ENCODE results near the gene CABLES1.

CABLES1 gene

DNA sequence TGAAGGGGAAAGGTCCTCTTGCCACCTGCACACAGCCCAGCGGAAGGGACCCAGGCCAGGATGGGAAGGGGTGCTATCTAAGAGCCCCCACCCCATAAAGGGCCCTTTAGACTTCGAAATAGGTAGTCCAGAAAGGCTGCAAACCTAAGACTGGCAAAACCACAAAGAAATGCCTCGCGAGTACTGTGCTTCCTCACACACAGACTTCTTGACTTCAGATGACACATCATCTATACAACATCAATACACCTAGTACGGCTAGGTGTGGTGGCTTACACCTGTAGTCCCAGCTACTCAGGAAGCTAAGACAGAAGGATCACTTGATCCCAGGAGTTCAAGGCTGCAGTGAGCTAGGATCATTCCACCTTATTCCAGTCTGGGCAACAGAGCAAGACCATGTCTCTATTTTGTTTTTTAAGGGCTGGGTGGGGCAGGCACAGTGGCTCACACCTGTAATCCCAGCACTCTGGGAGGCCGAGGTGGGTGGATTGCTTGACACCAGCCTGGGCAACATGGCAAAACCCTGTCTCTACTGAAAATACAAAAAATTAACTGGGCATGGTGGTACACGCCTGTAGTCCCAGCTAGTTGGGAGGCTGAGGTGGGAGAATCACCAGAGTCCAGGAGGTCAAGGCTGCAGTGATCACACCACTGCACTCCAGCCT, 125.8 kb downstream of the CABLES1 start:
- no peak overlapping the region for H3K4me2 ChIP-seq (ENCODE audit: insufficient read depth, low read length, poor library complexity, severe bottlenecking)
- no peak overlapping the region for H3K23ac ChIP-seq (ENCODE audit: low read depth, low read length, poor library complexity)
- peak overlapping the region; percentile 20 for H2BK5ac ChIP-seq (ENCODE audit: low read length)
- H3K4ac ChIP-seq (ENCODE audit: low read length), result no peak overlapping the region
- H3K27ac ChIP-seq (replicated peaks; ENCODE audit: low read length), result no peak overlapping the region
- H3K79me1 ChIP-seq (ENCODE audit: low read depth, low read length), result no peaks in the 10 kb centered on the region
- no peak overlapping the region for H2BK15ac ChIP-seq (ENCODE audit: low read length)
- H3K9ac ChIP-seq (ENCODE audit: low read depth, low read length, poor library complexity), result peak overlapping the region; percentile 18
- H4K8ac ChIP-seq (ENCODE audit: low read depth, low read length), result no peak overlapping the region
- H3K36me3 ChIP-seq (replicated peaks in 1 of 2; ENCODE audit: control insufficient read depth in 2 of 2, insufficient read depth in 2 of 2, low read length in 2 of 2), result peaks cover 0 to 15% of the 10 kb centered on the region in 2 donors
- no peak overlapping the region for H2AK5ac ChIP-seq (ENCODE audit: low read depth, low read length)
- H3K9me3 ChIP-seq (replicated peaks in 1 of 2; ENCODE audit: control insufficient read depth in 2 of 2, insufficient read depth in 1 of 2, low read depth in 1 of 2, low read length in 2 of 2), result no peaks in the 10 kb centered on the region
- H3K27me3 ChIP-seq (ENCODE audit: control insufficient read depth in 3 of 3, insufficient read depth in 3 of 3, low read depth in 1 of 3, low read length in 3 of 3), result no peaks in the 10 kb centered on the region
- no peak overlapping the region for H3K4me3 ChIP-seq (ENCODE audit: low read length in 2 of 2)
- H3K18ac ChIP-seq (ENCODE audit: low read length), result peak overlapping the region; percentile 11
- WGBS, 2 donors (ENCODE audit: extremely low coverage in 2 of 2, insufficient read length in 2 of 2, insufficient replicate concordance in 1 of 2), result no CpG with 5 or more reads among the region's 7 CpGs
- H4K91ac ChIP-seq (ENCODE audit: low read depth, low read length, poor library complexity), result no peak overlapping the region
- peaks cover 20 to 27% of the 10 kb centered on the region in 2 donors for H3K4me1 ChIP-seq (ENCODE audit: control insufficient read depth in 2 of 2, insufficient read depth in 1 of 2, low read depth in 1 of 2, low read length in 2 of 2)
- DNase-seq (ENCODE audit: low spot score), result no peak
- H3K14ac ChIP-seq (ENCODE audit: low read length), result peak overlapping the region; percentile 49
- no peak overlapping the region for H2AFZ ChIP-seq (ENCODE audit: low read length)
- no peak overlapping the region for H2BK120ac ChIP-seq (ENCODE audit: low read depth, low read length)
- H2BK12ac ChIP-seq (ENCODE audit: low read length), result no peak overlapping the region

DNA sequence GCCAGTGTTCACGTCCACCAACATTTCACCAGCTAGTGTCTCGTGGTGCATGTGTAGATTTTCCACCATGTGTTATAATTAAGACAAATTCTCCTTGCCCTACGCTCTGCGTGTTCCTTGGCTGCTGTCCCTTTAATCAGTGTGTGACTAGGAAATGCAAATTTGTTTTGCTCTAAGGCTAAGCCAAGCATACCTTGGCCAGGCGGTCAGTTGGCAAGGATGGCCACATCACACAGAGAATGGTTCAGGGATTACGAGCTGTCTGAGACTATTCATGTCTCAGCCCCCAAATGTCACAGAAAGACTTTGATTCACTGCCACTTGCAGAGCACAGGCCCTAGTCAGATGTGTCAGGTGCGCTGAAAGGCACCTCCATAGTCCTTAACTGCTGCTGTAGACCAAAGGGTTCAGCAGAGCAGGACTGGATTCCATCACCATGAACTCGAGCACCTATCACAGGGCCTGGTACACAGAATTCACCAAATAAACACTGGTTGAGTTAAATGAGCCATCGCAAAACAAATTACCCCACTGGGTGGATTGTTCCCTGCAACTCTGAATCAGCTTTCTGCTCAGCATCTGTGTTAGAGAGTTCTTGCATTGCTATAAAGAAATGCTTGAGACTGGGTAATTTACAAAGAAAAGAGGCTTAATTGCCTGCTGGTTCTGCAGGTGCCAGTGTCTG, 128.4 kb downstream of the CABLES1 start:
- H2BK15ac ChIP-seq (ENCODE audit: low read length), result no peak overlapping the region
- H2AFZ ChIP-seq (ENCODE audit: low read length), result no peak overlapping the region
- H3K4me2 ChIP-seq (ENCODE audit: insufficient read depth, low read length, poor library complexity, severe bottlenecking), result no peak overlapping the region
- no peak overlapping the region for H2BK12ac ChIP-seq (ENCODE audit: low read length)
- no peak overlapping the region for H2BK120ac ChIP-seq (ENCODE audit: low read depth, low read length)
- H3K27ac ChIP-seq (replicated peaks; ENCODE audit: low read length), result no peak overlapping the region
- no peak overlapping the region for H4K8ac ChIP-seq (ENCODE audit: low read depth, low read length)
- no peak overlapping the region for H2AK5ac ChIP-seq (ENCODE audit: low read depth, low read length)
- H3K23ac ChIP-seq (ENCODE audit: low read depth, low read length, poor library complexity), result no peak overlapping the region
- no peak overlapping the region for H3K18ac ChIP-seq (ENCODE audit: low read length)
- H3K36me3 ChIP-seq (replicated peaks in 1 of 2; ENCODE audit: control insufficient read depth in 2 of 2, insufficient read depth in 2 of 2, low read length in 2 of 2), result no peaks in the 10 kb centered on the region
- no CpG with 5 or more reads among the region's 9 CpGs for WGBS, 2 donors (ENCODE audit: extremely low coverage in 2 of 2, insufficient read length in 2 of 2, insufficient replicate concordance in 1 of 2)
- H3K14ac ChIP-seq (ENCODE audit: low read length), result no peak overlapping the region
- H2BK5ac ChIP-seq (ENCODE audit: low read length), result no peak overlapping the region
- no peaks in the 10 kb centered on the region for H3K9me3 ChIP-seq (replicated peaks in 1 of 2; ENCODE audit: control insufficient read depth in 2 of 2, insufficient read depth in 1 of 2, low read depth in 1 of 2, low read length in 2 of 2)
- no peaks in the 10 kb centered on the region for H3K79me1 ChIP-seq (ENCODE audit: low read depth, low read length)
- H3K9ac ChIP-seq (ENCODE audit: low read depth, low read length, poor library complexity), result no peak overlapping the region
- H3K4me1 ChIP-seq (ENCODE audit: control insufficient read depth in 2 of 2, insufficient read depth in 1 of 2, low read depth in 1 of 2, low read length in 2 of 2), result peaks cover 18 to 20% of the 10 kb centered on the region in 2 donors
- no peak for DNase-seq (ENCODE audit: low spot score)
- no peak overlapping the region for H3K4ac ChIP-seq (ENCODE audit: low read length)
- H3K4me3 ChIP-seq (ENCODE audit: low read length in 2 of 2), result no peak overlapping the region
- H4K91ac ChIP-seq (ENCODE audit: low read depth, low read length, poor library complexity), result no peak overlapping the region
- H3K27me3 ChIP-seq (ENCODE audit: control insufficient read depth in 3 of 3, insufficient read depth in 3 of 3, low read depth in 1 of 3, low read length in 3 of 3), result no peaks in the 10 kb centered on the region

DNA sequence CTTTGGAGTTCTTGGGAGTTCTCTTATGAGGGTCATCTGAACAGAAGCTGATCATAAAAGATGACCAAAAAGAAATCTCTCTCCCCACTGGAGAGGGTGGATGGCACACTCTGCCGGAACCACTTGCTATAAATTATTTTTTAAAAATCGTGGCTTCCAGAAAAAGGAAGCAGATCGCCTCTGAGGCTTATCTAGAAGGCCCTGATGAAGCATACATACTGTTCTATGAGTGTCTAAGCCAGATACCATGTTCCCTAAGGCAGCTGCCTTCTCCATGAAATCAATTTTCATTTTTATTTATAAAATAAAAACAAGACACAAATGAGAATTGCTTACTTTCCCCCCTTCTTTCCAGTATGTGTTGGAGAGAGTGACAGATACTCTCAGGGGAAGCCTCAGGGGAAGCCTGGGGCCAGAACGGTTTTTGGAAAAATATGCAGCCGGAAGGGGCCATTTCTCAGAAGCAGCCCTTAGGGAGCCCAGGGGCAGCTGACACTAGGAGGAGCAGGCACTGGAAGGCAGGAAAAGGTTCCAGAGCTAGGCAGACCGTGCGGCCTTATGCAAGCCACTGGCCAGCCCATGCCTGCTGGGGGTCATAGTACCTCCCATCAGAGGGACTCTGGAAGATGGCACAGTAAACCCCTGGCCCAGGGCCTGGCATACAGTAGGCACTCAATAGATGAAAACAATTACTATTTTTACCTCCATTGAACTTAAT, 130.6 kb downstream of the CABLES1 start:
- no peak overlapping the region for H3K23ac ChIP-seq (ENCODE audit: low read depth, low read length, poor library complexity)
- H2BK12ac ChIP-seq (ENCODE audit: low read length), result no peak overlapping the region
- no peak overlapping the region for H3K27ac ChIP-seq (replicated peaks; ENCODE audit: low read length)
- DNase-seq (ENCODE audit: low spot score), result no peak
- H3K4me1 ChIP-seq (ENCODE audit: control insufficient read depth in 2 of 2, insufficient read depth in 1 of 2, low read depth in 1 of 2, low read length in 2 of 2), result peaks cover 0 to 2% of the 10 kb centered on the region in 2 donors
- no peak overlapping the region for H4K8ac ChIP-seq (ENCODE audit: low read depth, low read length)
- H3K79me1 ChIP-seq (ENCODE audit: low read depth, low read length), result no peaks in the 10 kb centered on the region
- peaks cover 2 to 10% of the 10 kb centered on the region in 2 donors for H3K9me3 ChIP-seq (replicated peaks in 1 of 2; ENCODE audit: control insufficient read depth in 2 of 2, insufficient read depth in 1 of 2, low read depth in 1 of 2, low read length in 2 of 2)
- no CpG with 5 or more reads among the region's 7 CpGs for WGBS, 2 donors (ENCODE audit: extremely low coverage in 2 of 2, insufficient read length in 2 of 2, insufficient replicate concordance in 1 of 2)
- H2BK15ac ChIP-seq (ENCODE audit: low read length), result no peak overlapping the region
- no peak overlapping the region for H3K9ac ChIP-seq (ENCODE audit: low read depth, low read length, poor library complexity)
- no peak overlapping the region for H3K4me2 ChIP-seq (ENCODE audit: insufficient read depth, low read length, poor library complexity, severe bottlenecking)
- no peak overlapping the region for H3K4me3 ChIP-seq (ENCODE audit: low read length in 2 of 2)
- no peak overlapping the region for H2AK5ac ChIP-seq (ENCODE audit: low read depth, low read length)
- H2AFZ ChIP-seq (ENCODE audit: low read length), result no peak overlapping the region
- no peak overlapping the region for H3K4ac ChIP-seq (ENCODE audit: low read length)
- no peaks in the 10 kb centered on the region for H3K36me3 ChIP-seq (replicated peaks in 1 of 2; ENCODE audit: control insufficient read depth in 2 of 2, insufficient read depth in 2 of 2, low read length in 2 of 2)
- H2BK120ac ChIP-seq (ENCODE audit: low read depth, low read length), result no peak overlapping the region
- H3K14ac ChIP-seq (ENCODE audit: low read length), result no peak overlapping the region
- H3K18ac ChIP-seq (ENCODE audit: low read length), result no peak overlapping the region
- no peak overlapping the region for H2BK5ac ChIP-seq (ENCODE audit: low read length)
- no peaks in the 10 kb centered on the region for H3K27me3 ChIP-seq (ENCODE audit: control insufficient read depth in 3 of 3, insufficient read depth in 3 of 3, low read depth in 1 of 3, low read length in 3 of 3)
- no peak overlapping the region for H4K91ac ChIP-seq (ENCODE audit: low read depth, low read length, poor library complexity)

Measured in neuronal stem cell (in vitro differentiated cells).